WTC11 (cell line): ENCODE measurements around the gene BET1L.

ENCODE experiments used
- CBFB ChIP-seq: sonication (generic); formaldehyde crosslinking; IDR thresholded peaks from 2 replicates; pipeline ENCODE4 v1.8.1; 2022; ENCODE audit warnings: mild to moderate bottlenecking, low read depth, missing genetic modification reagents
- CREB1 ChIP-seq: sonication (generic); formaldehyde crosslinking; IDR thresholded peaks from 2 replicates; pipeline ENCODE4 v1.8.0; 2023; ENCODE audit warnings: mild to moderate bottlenecking, missing genetic modification reagents
- JUN ChIP-seq: sonication (generic); formaldehyde crosslinking; IDR thresholded peaks from 2 replicates; pipeline ENCODE4 v1.8.0; 2023; ENCODE audit warnings: mild to moderate bottlenecking, missing genetic modification reagents
- MLX ChIP-seq: sonication (generic); formaldehyde crosslinking; IDR thresholded peaks from 2 replicates; pipeline ENCODE4 v1.8.1; 2023; ENCODE audit warnings: mild to moderate bottlenecking, missing genetic modification reagents, moderate library complexity
- NFE2L1 ChIP-seq: sonication (generic); formaldehyde crosslinking; IDR thresholded peaks from 2 replicates; pipeline ENCODE4 v1.8.1; 2023; ENCODE audit warnings: missing genetic modification reagents
- NFYB ChIP-seq: sonication (generic); formaldehyde crosslinking; conservative IDR thresholded peaks from 2 replicates; pipeline ENCODE4 v1.8.0; 2022; ENCODE audit warnings: low read depth, missing genetic modification reagents
- PRDM15 ChIP-seq: sonication (generic); formaldehyde crosslinking; IDR thresholded peaks from 2 replicates; pipeline ENCODE4 v1.8.0; 2022; ENCODE audit warnings: missing genetic modification reagents
- PRRX2 ChIP-seq: fragments of 250-450 bp; sonication (Bioruptor Pico); IDR thresholded peaks from 2 replicates; pipeline ENCODE4 v1.8.0; 2021; ENCODE audit warnings: mild to moderate bottlenecking
- ZBTB21 ChIP-seq: sonication (generic); formaldehyde crosslinking; IDR thresholded peaks from 2 replicates; pipeline ENCODE4 v1.8.1; 2023; ENCODE audit warnings: mild to moderate bottlenecking, missing genetic modification reagents, borderline replicate concordance
- ZNF121 ChIP-seq: sonication (generic); formaldehyde crosslinking; IDR thresholded peaks from 2 replicates; pipeline ENCODE4 v1.8.0; 2023; ENCODE audit warnings: missing genetic modification reagents
- ZNF263 ChIP-seq: sonication (generic); formaldehyde crosslinking; IDR thresholded peaks from 2 replicates; pipeline ENCODE4 v1.8.1; 2022; ENCODE audit warnings: low read depth, mild to moderate bottlenecking, moderate library complexity, missing genetic modification reagents
- TF ChIP-seq, protein P1 (sequence below): fragments of 200-600 bp; IDR thresholded peaks from 2 replicates; pipeline ENCODE4 v1.8.0; 2022; ENCODE audit warnings: antibody characterized with exemption

GRCh38 chr11:201966-202365 is 5.2 kb downstream of the BET1L start:
- TF ChIP-seq PRRX2 (CRISPR knock-in tag), result no peak
- no peak for TF ChIP-seq CREB1
- TF ChIP-seq ZBTB21 (CRISPR knock-in tag), result no peak
- TF ChIP-seq, protein P1, sequence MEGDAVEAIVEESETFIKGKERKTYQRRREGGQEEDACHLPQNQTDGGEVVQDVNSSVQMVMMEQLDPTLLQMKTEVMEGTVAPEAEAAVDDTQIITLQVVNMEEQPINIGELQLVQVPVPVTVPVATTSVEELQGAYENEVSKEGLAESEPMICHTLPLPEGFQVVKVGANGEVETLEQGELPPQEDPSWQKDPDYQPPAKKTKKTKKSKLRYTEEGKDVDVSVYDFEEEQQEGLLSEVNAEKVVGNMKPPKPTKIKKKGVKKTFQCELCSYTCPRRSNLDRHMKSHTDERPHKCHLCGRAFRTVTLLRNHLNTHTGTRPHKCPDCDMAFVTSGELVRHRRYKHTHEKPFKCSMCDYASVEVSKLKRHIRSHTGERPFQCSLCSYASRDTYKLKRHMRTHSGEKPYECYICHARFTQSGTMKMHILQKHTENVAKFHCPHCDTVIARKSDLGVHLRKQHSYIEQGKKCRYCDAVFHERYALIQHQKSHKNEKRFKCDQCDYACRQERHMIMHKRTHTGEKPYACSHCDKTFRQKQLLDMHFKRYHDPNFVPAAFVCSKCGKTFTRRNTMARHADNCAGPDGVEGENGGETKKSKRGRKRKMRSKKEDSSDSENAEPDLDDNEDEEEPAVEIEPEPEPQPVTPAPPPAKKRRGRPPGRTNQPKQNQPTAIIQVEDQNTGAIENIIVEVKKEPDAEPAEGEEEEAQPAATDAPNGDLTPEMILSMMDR, result no peak
- TF ChIP-seq NFYB, result no peak
- TF ChIP-seq ZNF263 (CRISPR knock-in tag), result no peak
- no peak for TF ChIP-seq JUN (CRISPR knock-in tag)
- no peak for TF ChIP-seq NFE2L1 (CRISPR knock-in tag)
- no peak for TF ChIP-seq CBFB (CRISPR knock-in tag)
- TF ChIP-seq ZNF121 (CRISPR knock-in tag), result no peak
- no peak for TF ChIP-seq PRDM15 (CRISPR knock-in tag)
- no peak for TF ChIP-seq MLX
